SK-N-SH treated with all-trans-retinoic acid at 6 μM for 48 hours (cell line): ENCODE results near the gene MAOA.
"Not testable (repeated sequence)": the region's sequence is repeated elsewhere in the genome, so short reads cannot be mapped to it uniquely, and the experiment has no call there.

ENCODE experiments used
- ATAC-seq: fragments of 200-7000 bp; cut with Tn5 transposase; 3 replicates; pipeline ENCODE4 v1.9.1; 2020; ENCODE audit warnings: mild to moderate bottlenecking, moderate library complexity
- ARNTL ChIP-seq: fragments of 450-650 bp; formaldehyde crosslinking; IDR thresholded peaks from 2 replicates; pipeline ENCODE4 v1.5.0; 2020; ENCODE audit warnings: low read depth, mild to moderate bottlenecking, moderate library complexity, borderline replicate concordance
- CREB5 ChIP-seq: fragments of 250-450 bp; sonication (Bioruptor Pico); IDR thresholded peaks from 2 replicates; pipeline ENCODE4 v1.5.1; 2020; ENCODE audit warnings: low read depth, mild to moderate bottlenecking, moderate library complexity
- CSDC2 ChIP-seq: fragments of 250-450 bp; sonication (Bioruptor Pico); IDR thresholded peaks from 2 replicates; pipeline ENCODE4 v1.5.0; 2020; ENCODE audit warnings: mild to moderate bottlenecking, moderate library complexity
- ESRRG ChIP-seq: fragments of 250-450 bp; sonication (Bioruptor Pico); IDR thresholded peaks from 2 replicates; pipeline ENCODE4 v1.6.1; 2021; ENCODE audit warnings: mild to moderate bottlenecking
- GLIS3 ChIP-seq: fragments of 250-450 bp; sonication (Bioruptor Pico); IDR thresholded peaks from 2 replicates; pipeline ENCODE4 v1.5.0; 2020; ENCODE audit warnings: mild to moderate bottlenecking, moderate library complexity
- ISL1 ChIP-seq: fragments of 250-450 bp; sonication (Bioruptor Pico); IDR thresholded peaks from 2 replicates; pipeline ENCODE4 v2.1.2; 2022; ENCODE audit warnings: mild to moderate bottlenecking, moderate library complexity
- PATZ1 ChIP-seq: fragments of 250-450 bp; sonication (Bioruptor Pico); IDR thresholded peaks from 2 replicates; pipeline ENCODE4 v1.8.0; 2020; ENCODE audit warnings: mild to moderate bottlenecking, moderate library complexity, borderline replicate concordance
- PPARA ChIP-seq: fragments of 250-450 bp; sonication (Bioruptor Pico); IDR thresholded peaks from 2 replicates; pipeline ENCODE4 v1.5.0; 2020; ENCODE audit warnings: mild to moderate bottlenecking, borderline replicate concordance
- RARB ChIP-seq: fragments of 250-450 bp; sonication (Bioruptor Pico); IDR thresholded peaks from 2 replicates; pipeline ENCODE4 v1.8.0; 2021; ENCODE audit warnings: mild to moderate bottlenecking, moderate library complexity
- SNAI2 ChIP-seq: fragments of 250-450 bp; sonication (Bioruptor Pico); IDR thresholded peaks from 2 replicates; pipeline ENCODE4 v1.5.0; 2020; ENCODE audit warnings: mild to moderate bottlenecking, moderate library complexity
- TCF4 ChIP-seq: fragments of 250-450 bp; sonication (Bioruptor Pico); IDR thresholded peaks from 2 replicates; pipeline ENCODE4 v1.8.0; 2021; ENCODE audit warnings: mild to moderate bottlenecking, moderate library complexity, borderline replicate concordance
- TOX ChIP-seq: fragments of 250-450 bp; sonication (Bioruptor Pico); IDR thresholded peaks from 2 replicates; pipeline ENCODE4 v1.8.0; 2021; ENCODE audit warnings: mild to moderate bottlenecking, moderate library complexity, borderline replicate concordance
- ZC3H10 ChIP-seq: fragments of 250-450 bp; sonication (Bioruptor Pico); IDR thresholded peaks from 2 replicates; pipeline ENCODE4 v1.5.1; 2021; ENCODE audit warnings: mild to moderate bottlenecking, moderate library complexity
- ZFP3 ChIP-seq: fragments of 250-450 bp; sonication (Bioruptor Pico); IDR thresholded peaks from 2 replicates; pipeline ENCODE4 v1.5.0; 2020; ENCODE audit warnings: mild to moderate bottlenecking, moderate library complexity
- ZNF565 ChIP-seq: fragments of 450-650 bp; formaldehyde crosslinking; conservative IDR thresholded peaks from 2 replicates; pipeline ENCODE4 v1.5.0; 2020; ENCODE audit warnings: low read depth, mild to moderate bottlenecking, moderate library complexity
- ZNF70 ChIP-seq: fragments of 450-650 bp; formaldehyde crosslinking; IDR thresholded peaks from 2 replicates; pipeline ENCODE4 v1.5.0; 2020; ENCODE audit warnings: mild to moderate bottlenecking, moderate library complexity
- ZNF8 ChIP-seq: fragments of 450-650 bp; formaldehyde crosslinking; IDR thresholded peaks from 2 replicates; pipeline ENCODE4 v1.5.0; 2020; ENCODE audit warnings: mild to moderate bottlenecking, moderate library complexity
- TF ChIP-seq, protein P1 (sequence below): fragments of 250-450 bp; sonication (Bioruptor Pico); IDR thresholded peaks from 2 replicates; pipeline ENCODE4 v1.8.0; 2021; ENCODE audit warnings: low read depth, mild to moderate bottlenecking, moderate library complexity, borderline replicate concordance
- TF ChIP-seq, protein P2 (sequence below): fragments of 250-450 bp; sonication (Bioruptor Pico); IDR thresholded peaks from 2 replicates; pipeline ENCODE4 v1.5.1; 2021; ENCODE audit warnings: mild to moderate bottlenecking, moderate library complexity

Gene MAOA

GRCh38 chrX:43663173-43663572, 7.1 kb downstream of the MAOA start:
- no peak for ATAC-seq
- TF ChIP-seq ZNF8 (CRISPR knock-in tag) = no peak
- TF ChIP-seq, protein P1, sequence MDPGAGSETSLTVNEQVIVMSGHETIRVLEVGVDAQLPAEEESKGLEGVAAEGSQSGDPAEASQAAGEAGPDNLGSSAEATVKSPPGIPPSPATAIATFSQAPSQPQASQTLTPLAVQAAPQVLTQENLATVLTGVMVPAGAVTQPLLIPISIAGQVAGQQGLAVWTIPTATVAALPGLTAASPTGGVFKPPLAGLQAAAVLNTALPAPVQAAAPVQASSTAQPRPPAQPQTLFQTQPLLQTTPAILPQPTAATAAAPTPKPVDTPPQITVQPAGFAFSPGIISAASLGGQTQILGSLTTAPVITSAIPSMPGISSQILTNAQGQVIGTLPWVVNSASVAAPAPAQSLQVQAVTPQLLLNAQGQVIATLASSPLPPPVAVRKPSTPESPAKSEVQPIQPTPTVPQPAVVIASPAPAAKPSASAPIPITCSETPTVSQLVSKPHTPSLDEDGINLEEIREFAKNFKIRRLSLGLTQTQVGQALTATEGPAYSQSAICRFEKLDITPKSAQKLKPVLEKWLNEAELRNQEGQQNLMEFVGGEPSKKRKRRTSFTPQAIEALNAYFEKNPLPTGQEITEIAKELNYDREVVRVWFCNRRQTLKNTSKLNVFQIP (CRISPR knock-in tag) = no peak
- TF ChIP-seq SNAI2 (CRISPR knock-in tag) = no peak
- no peak for TF ChIP-seq ZFP3
- TF ChIP-seq, all 23 proteins: peak for 0

DNA sequence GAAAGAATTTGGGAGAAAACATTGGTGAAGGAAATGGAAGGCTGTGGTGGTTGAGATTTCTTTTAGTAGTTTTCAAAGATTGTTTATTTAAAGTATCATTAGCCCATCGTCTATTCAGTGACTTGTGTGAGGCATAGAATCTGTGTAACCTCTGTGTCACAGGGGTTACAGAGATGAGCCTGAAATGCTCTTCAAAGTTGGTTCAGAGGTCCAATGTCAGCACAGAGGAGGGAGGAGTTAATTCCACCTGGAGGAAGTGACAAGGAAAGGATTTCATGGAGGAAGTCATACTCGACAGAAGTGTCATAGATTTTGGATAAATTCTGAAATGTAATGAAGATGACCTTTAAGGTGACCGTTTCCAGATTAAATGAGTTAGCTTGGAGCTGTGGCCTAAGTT, 8.2 kb downstream of the MAOA start:
- TF ChIP-seq ISL1 (CRISPR knock-in tag) = no peak
- TF ChIP-seq CREB5 (CRISPR knock-in tag) = no peak
- no peak for TF ChIP-seq TOX
- ATAC-seq = no peak

GRCh38 chrX:43664708-43665107, 8.6 kb downstream of the MAOA start:
- TF ChIP-seq, protein P1 (CRISPR knock-in tag) = no peak
- no peak for TF ChIP-seq SNAI2 (CRISPR knock-in tag)
- no peak for TF ChIP-seq ESRRG (CRISPR knock-in tag)
- TF ChIP-seq RARB (CRISPR knock-in tag) = no peak
- TF ChIP-seq GLIS3 (CRISPR knock-in tag) = no peak
- TF ChIP-seq, protein P2, sequence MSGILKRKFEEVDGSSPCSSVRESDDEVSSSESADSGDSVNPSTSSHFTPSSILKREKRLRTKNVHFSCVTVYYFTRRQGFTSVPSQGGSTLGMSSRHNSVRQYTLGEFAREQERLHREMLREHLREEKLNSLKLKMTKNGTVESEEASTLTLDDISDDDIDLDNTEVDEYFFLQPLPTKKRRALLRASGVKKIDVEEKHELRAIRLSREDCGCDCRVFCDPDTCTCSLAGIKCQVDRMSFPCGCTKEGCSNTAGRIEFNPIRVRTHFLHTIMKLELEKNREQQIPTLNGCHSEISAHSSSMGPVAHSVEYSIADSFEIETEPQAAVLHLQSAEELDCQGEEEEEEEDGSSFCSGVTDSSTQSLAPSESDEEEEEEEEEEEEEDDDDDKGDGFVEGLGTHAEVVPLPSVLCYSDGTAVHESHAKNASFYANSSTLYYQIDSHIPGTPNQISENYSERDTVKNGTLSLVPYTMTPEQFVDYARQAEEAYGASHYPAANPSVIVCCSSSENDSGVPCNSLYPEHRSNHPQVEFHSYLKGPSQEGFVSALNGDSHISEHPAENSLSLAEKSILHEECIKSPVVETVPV (CRISPR knock-in tag) = no peak
- no peak for TF ChIP-seq ZNF565 (CRISPR knock-in tag)
- no peak for TF ChIP-seq PPARA
- no peak for ATAC-seq

DNA sequence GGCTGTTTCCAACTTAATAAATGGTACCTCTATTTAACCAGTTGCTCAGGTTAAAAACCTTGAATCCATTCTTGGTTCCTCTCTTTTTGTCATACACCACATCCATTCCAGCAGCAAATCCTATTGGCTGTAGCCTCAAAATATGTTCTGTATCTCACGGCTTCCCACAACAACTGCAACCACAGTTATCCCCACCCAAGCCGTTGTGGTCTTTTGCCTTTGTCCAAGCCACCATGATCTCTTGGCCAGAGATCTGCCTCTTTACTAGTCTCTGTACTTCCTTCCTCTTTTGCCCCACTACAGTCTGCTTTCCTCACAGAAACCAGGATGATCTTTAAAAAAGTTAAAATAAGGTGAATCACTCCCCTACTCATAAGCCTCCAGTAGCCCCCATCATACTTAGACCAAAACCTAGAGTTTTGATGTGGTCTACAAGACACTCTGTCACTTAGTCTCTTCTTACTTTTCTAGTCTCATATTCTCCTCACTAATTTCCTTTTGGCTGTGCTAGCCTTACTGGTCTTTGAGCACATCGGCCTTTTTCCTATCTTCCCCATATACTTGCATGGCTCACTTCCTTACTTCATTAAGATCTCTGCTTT, 10.3 kb downstream of the MAOA start:
- no peak for ATAC-seq
- TF ChIP-seq RARB (CRISPR knock-in tag) = no peak
- no peak for TF ChIP-seq ZNF70 (CRISPR knock-in tag)
- no peak for TF ChIP-seq ZNF8 (CRISPR knock-in tag)
- TF ChIP-seq ARNTL = no peak
- no peak for TF ChIP-seq ZC3H10 (CRISPR knock-in tag)
- no peak for TF ChIP-seq PATZ1 (CRISPR knock-in tag)
- TF ChIP-seq ZNF565 (CRISPR knock-in tag) = no peak
- no peak for TF ChIP-seq ZFP3
- no peak for TF ChIP-seq ISL1 (CRISPR knock-in tag)
- TF ChIP-seq SNAI2 (CRISPR knock-in tag) = no peak
- no peak for TF ChIP-seq CSDC2 (CRISPR knock-in tag)
- no peak for TF ChIP-seq TCF4 (CRISPR knock-in tag)
- no peak for TF ChIP-seq ESRRG (CRISPR knock-in tag)
- TF ChIP-seq, protein P2 (CRISPR knock-in tag) = no peak

GRCh38 chrX:43675965-43676628, 20.0 kb downstream of the MAOA start:
- not testable (repeated sequence) for ATAC-seq
